GM21528 (cell line): Measurements from ENCODE around the gene RFX4.
"Not testable (repeated sequence)": the region's sequence is repeated elsewhere in the genome, so short reads cannot be mapped to it uniquely, and the experiment has no call there.

Experiments used
- ATAC-seq: cut with Tn5 transposase; IDR thresholded peaks from one replicate; pipeline ENCODE4 v1.9.1; 2021; ENCODE audit warnings: mild to moderate bottlenecking, moderate library complexity; ENCODE audit not compliant: unreplicated experiment, low FRiP score

RFX4 gene

GRCh38 chr12:106685381-106685780 is 102.6 kb downstream of the RFX4 start:
- no peak for ATAC-seq

- ATAC-seq: no peak
Observed at GRCh38 chr12:106687672-106688071, 104.9 kb downstream of the RFX4 start.

GRCh38 chr12:106690569-106691305 is 107.9 kb downstream of the RFX4 start:
- no peak for ATAC-seq

GRCh38 chr12:106692033-106692432 is 109.2 kb downstream of the RFX4 start:
- not testable (repeated sequence) for ATAC-seq

GRCh38 chr12:106692896-106693820 is 110.4 kb downstream of the RFX4 start:
- ATAC-seq: no peak

- ATAC-seq: no peak
Observed at GRCh38 chr12:106696071-106696470, 113.3 kb downstream of the RFX4 start.

GRCh38 chr12:106696681-106697417 is 114.0 kb downstream of the RFX4 start:
- ATAC-seq: no peak

GRCh38 chr12:106704081-106704480 is 121.3 kb downstream of the RFX4 start:
- ATAC-seq: no peak

GRCh38 chr12:106705971-106706370 is 123.2 kb downstream of the RFX4 start:
- ATAC-seq: no peak

GRCh38 chr12:106709068-106709511 is 126.3 kb downstream of the RFX4 start:
- no peak for ATAC-seq

- no peak for ATAC-seq
Observed at GRCh38 chr12:106710143-106710893, 127.5 kb downstream of the RFX4 start.

- ATAC-seq: no peak
Observed at GRCh38 chr12:106711316-106711715, 128.5 kb downstream of the RFX4 start.

- ATAC-seq: no peak
Observed at GRCh38 chr12:106712768-106713167, 130.0 kb downstream of the RFX4 start.

GRCh38 chr12:106714926-106715325 is 132.1 kb downstream of the RFX4 start:
- no peak for ATAC-seq

GRCh38 chr12:106715582-106715981 is 132.8 kb downstream of the RFX4 start:
- no peak for ATAC-seq

- no peak for ATAC-seq
Observed at GRCh38 chr12:106717673-106718072, 134.9 kb downstream of the RFX4 start.

- no peak for ATAC-seq
Observed at GRCh38 chr12:106719879-106720278, 137.1 kb downstream of the RFX4 start.

- ATAC-seq: no peak
Observed at GRCh38 chr12:106720696-106721095, 137.9 kb downstream of the RFX4 start.

- ATAC-seq: no peak
Observed at GRCh38 chr12:106721915-106722314, 139.1 kb downstream of the RFX4 start.

- no peak for ATAC-seq
Observed at GRCh38 chr12:106722837-106723236, 140.0 kb downstream of the RFX4 start.
